CD4-positive, alpha-beta T cell treated with Interferon alpha-2 for 1 hour (primary cell): ENCODE results near the gene NFKBIB.
"Not testable (repeated sequence)": the region's sequence is repeated elsewhere in the genome, so short reads cannot be mapped to it uniquely, and the experiment has no call there.

Source experiments
- DNase-seq, 2 donors: peaks; one replicate each; pipeline ENCODE4 v3.0.0-alpha.2; 2020 to 2022

Gene NFKBIB

GRCh38 chr19:38877781-38878574, 21.8 kb upstream of the NFKBIB start, which contains the start of gene RINL:
Gene RINL (minus strand): TSS chr19:38878275. CDS start chr19:38876742, 1,533 bp downstream.
- DNase-seq: peak; percentile 80 to 81

- DNase-seq: no peak
These were observed 21.0 kb upstream of the NFKBIB start for GRCh38 chr19:38878575-38879399.

GRCh38 chr19:38879400-38879751, 20.4 kb upstream of the NFKBIB start:
- no peak for DNase-seq

- no peak for DNase-seq
These were observed 19.5 kb upstream of the NFKBIB start for GRCh38 chr19:38880076-38880881.

- DNase-seq: no peak
These were observed 18.7 kb upstream of the NFKBIB start for GRCh38 chr19:38880882-38881609.

DNA sequence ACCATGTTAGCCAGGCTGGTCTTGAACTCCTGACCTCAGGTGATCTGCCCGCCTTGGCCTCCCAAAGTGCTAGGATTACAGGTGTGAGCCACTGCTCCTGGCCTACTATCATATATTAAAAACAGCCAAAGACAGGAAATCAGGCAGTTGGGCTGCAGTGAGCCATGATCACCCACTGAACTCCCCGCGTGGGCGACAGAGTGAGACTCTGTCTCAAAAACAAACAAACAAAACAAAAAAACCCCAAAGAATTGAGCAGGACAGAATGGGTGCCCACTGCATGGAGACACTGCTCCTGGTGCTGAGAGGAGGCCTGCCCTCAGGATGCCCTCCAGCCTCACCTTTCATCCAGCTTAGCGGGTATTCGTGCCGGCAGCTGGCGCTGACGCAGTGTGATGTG, 16.5 kb upstream of the NFKBIB start:
- no peak for DNase-seq

DNA sequence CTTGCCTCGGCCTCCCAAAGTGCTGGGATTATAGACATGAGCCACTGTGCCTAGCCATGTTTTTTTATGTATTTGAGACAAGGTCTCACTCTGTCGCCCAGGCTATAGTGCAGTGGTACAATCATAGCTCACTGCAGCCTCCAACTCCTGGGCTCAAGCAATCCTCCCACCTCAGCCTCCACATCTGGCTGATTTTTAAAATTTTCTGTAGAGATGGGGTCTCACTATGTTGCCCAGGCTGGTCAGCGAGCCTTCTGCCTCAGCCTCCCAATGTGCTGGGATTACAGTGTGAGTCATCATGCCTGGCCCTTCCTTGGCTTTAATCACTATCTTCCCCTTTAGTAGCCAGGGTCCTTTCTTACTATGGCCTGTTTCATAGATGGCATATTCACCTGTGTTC, 15.1 kb upstream of the NFKBIB start:
- DNase-seq: not testable (repeated sequence)

DNA sequence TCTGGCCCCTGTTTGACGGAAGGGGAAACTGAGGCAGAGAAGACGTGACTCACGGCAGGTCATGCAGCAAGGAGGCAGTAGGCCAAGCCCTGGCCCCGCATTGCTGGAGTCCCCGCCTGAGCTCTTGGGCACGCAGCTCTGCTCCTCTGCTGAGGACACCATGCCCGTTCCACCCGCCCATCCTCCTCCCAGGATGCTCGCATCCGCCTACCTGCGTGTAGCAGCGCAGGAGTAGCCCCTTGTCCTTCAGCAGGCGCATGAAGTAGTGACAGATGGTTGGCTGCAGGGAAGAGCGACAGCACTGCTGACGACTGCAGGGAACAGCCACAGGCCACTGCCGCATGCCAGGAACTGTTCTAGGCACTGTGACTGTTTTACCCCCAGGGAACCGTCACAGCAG, 10.9 kb upstream of the NFKBIB start:
- DNase-seq: no peak

DNA sequence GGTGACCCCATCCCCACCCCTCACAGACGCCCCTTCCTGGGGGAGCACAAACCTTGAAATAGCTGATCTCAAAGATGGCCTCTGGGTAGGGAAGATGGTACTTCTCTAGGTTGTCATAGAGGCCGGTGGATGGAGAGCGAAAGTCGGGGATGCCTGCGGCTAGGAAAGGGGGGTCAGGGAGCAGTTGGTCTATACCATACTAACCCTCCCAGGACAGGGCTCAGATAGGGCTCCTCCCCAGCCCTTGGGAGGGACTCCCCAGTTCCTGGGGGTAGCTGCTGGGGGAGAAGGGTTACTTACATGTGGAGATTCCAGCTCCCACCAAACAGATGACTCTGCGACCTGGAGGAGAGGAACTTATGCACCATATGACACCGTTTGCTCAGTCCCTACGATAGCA, 10.0 kb upstream of the NFKBIB start:
- no peak for DNase-seq

GRCh38 chr19:38890686-38891085, 9.1 kb upstream of the NFKBIB start:
- no peak for DNase-seq

DNA sequence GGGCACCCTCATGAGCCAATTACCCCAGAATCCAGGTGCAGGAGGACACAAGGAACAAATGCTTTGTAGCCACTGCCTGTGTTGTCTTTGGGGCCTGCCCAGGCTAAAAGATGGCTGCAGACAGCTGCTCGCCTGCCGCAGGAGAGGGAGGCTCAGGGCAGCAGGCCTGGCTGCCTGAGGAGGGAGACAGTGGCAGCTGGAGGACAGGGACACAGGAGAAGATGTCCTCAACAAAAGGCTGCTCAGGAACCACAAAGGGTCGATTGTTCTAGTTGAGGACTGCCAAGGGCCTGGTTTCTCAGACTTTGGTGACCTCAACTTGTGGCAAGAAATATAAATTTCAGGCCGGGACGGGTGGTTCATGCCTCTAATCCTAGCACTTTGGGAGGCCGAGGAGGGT, 8.0 kb upstream of the NFKBIB start:
- no peak for DNase-seq

DNA sequence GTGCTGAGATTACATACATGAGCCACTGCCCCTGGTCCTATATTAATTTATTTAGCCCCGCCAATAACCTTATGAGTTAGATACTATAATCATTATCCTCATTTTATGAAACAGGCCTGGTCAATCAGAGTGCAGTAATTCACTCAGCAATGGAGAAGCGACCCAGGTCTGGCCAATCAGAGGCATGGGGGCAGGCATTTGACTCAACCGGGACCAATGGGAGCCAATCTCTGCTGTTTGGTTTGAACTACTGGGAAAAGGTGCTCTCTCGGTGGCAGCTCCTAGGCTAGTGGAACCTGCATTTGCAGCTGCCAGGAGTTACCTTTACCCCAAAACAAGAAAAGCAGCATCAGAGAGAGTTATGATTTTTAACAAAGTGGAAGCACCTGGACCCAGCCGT, 6.9 kb upstream of the NFKBIB start:
- DNase-seq: no peak

DNA sequence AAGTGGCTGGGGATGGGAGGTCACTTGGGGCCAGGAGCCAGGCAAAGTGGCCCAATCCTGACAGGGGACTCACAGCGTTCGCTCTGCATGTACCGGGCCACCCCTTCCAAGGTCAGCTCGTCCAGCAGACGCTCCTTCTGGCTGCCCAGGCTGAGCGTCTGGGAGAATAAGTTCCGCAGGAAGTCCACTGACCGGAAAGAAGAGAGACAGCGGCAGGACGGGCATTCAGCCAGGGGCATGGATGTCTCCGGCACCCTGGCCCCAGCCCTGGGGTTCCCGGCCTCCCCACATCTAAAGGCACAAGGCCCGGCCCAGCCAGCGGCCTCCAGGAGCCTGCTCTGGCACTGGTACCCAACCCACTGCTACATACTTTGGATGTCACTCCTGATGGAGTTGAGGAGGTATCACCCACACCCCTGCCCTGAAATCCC, 6.4 kb upstream of the NFKBIB start:
- DNase-seq: no peak

DNA sequence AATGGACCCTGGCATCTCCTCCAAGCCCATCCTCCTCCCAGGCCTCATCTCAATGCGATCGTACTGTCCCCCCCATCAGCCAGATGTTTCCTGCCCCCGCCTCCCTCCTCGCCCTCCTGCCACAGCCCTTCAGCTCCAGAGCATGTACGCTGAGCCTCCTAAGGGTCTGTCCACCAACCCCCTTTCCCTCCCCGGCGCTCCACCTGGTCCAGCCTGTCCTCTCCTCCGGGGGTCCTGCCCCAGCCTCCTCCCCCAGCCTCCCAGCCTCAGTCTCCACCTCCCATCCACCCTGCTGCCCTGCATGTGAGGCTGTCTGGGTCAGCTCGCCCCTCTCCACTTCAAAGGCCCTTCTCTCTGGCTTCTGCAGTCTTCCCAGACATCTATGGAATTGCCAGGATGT, 4.8 kb upstream of the NFKBIB start:
- no peak for DNase-seq

- DNase-seq: no peak
These were observed 852 bp upstream of the NFKBIB start for GRCh38 chr19:38898788-38899446.

GRCh38 chr19:38900202-38900629, 447 bp downstream of the NFKBIB start:
- DNase-seq: no peak

GRCh38 chr19:38900743-38901190, 998 bp downstream of the NFKBIB start:
- DNase-seq: no peak

- no peak for DNase-seq
These were observed 1.9 kb downstream of the NFKBIB start for GRCh38 chr19:38901683-38902082.

GRCh38 chr19:38904581-38905539, 5.1 kb downstream of the NFKBIB start:
- DNase-seq: no peak

DNA sequence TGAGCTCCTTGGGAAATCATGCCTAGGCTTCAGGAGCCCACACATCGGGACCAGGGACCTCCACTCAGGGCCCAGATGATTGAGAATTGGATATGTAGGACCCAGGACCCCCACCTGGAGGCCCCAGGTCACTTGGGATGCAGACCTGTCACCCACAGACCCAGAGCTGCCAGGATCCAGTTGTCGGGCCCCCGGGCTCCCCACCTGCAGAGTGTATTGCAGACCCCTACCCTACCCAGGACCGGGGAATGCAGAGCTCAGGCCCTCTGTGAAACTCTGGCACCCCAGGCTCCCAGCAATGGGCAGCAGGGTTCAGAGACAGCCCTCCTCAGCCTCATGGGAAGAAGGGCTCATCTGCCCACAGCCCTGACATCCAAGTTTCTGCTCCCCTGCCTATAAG, 5.9 kb downstream of the NFKBIB start:
- no peak for DNase-seq

DNA sequence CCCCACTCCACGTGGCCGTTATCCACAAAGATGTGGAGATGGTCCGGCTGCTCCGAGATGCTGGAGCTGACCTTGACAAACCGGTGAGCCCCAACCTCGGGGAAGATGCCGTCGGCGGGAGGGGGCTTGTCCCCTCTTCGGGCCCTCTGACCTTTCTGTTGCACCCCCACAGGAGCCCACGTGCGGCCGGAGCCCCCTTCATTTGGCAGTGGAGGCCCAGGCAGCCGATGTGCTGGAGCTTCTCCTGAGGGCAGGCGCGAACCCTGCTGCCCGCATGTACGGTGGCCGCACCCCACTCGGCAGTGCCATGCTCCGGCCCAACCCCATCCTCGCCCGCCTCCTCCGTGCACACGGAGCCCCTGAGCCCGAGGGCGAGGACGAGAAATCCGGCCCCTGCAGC, 7.5 kb downstream of the NFKBIB start:
- DNase-seq: no peak
